ENCODE data around the gene STOML1.

Gene STOML1

GRCh38 chr15:73991726-73992593 is at the start of gene STOML1:
STOML1 (minus strand) TSS chr15:73992295; CDS start chr15:73992223, 72 bp downstream.
- DNase-seq = peak; percentile 96

- DNase-seq = no peak
Observed at GRCh38 chr15:74041311-74041756, 49.2 kb upstream of the STOML1 start.

GRCh38 chr15:74040109-74040850 is 48.2 kb upstream of the STOML1 start:
- DNase-seq = no peak

GRCh38 chr15:74039656-74040010 is 47.5 kb upstream of the STOML1 start:
- no peak for DNase-seq

- DNase-seq = no peak
Observed at GRCh38 chr15:74038707-74039655, 46.9 kb upstream of the STOML1 start.

- DNase-seq = no peak
Observed at GRCh38 chr15:74037171-74038117, 45.3 kb upstream of the STOML1 start.

- peak; percentile 25 for DNase-seq
Observed at GRCh38 chr15:74036271-74037170, 44.4 kb upstream of the STOML1 start.

- no peak for DNase-seq
Observed at GRCh38 chr15:74035121-74036017, 43.3 kb upstream of the STOML1 start.

GRCh38 chr15:74034206-74034755 is 42.2 kb upstream of the STOML1 start:
- DNase-seq = no peak

- no peak for DNase-seq
Observed at GRCh38 chr15:74032606-74033561, 40.8 kb upstream of the STOML1 start.

GRCh38 chr15:74032046-74032445 is 40.0 kb upstream of the STOML1 start:
- DNase-seq = no peak

GRCh38 chr15:74028646-74029045 is 36.6 kb upstream of the STOML1 start:
- DNase-seq = no peak

GRCh38 chr15:74027688-74028087 is 35.6 kb upstream of the STOML1 start:
- no peak for DNase-seq

- DNase-seq = no peak
Observed at GRCh38 chr15:74025436-74025835, 33.3 kb upstream of the STOML1 start.

GRCh38 chr15:74024687-74025086 is 32.6 kb upstream of the STOML1 start:
- no peak for DNase-seq

GRCh38 chr15:74022706-74023470 is 30.8 kb upstream of the STOML1 start:
- no peak for DNase-seq

GRCh38 chr15:74019734-74020133 is 27.6 kb upstream of the STOML1 start:
- no peak for DNase-seq
